ENCODE results near the gene CAV1. TPM values are rescaled to one million over a fixed set of nuclear protein-coding genes. Genes with fewer than 3 reads are reported as not detected.

Gene CAV1
- total and polyA plus RNA-seq, 2 experiments from 2014 or later = 16.0 to 21.1 TPM

- TF ChIP-seq, protein P1, sequence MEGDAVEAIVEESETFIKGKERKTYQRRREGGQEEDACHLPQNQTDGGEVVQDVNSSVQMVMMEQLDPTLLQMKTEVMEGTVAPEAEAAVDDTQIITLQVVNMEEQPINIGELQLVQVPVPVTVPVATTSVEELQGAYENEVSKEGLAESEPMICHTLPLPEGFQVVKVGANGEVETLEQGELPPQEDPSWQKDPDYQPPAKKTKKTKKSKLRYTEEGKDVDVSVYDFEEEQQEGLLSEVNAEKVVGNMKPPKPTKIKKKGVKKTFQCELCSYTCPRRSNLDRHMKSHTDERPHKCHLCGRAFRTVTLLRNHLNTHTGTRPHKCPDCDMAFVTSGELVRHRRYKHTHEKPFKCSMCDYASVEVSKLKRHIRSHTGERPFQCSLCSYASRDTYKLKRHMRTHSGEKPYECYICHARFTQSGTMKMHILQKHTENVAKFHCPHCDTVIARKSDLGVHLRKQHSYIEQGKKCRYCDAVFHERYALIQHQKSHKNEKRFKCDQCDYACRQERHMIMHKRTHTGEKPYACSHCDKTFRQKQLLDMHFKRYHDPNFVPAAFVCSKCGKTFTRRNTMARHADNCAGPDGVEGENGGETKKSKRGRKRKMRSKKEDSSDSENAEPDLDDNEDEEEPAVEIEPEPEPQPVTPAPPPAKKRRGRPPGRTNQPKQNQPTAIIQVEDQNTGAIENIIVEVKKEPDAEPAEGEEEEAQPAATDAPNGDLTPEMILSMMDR (conservative IDR thresholded peaks at IDR 0.05; ENCODE audit: low read depth in 2 of 2) = no peak
- no peak for TF ChIP-seq NANOG (IDR thresholded peaks at IDR 0.05; ENCODE audit: borderline replicate concordance)
Measured at GRCh38 chr7:116492654-116493109, 32.2 kb upstream of the CAV1 start (continued).

DNA sequence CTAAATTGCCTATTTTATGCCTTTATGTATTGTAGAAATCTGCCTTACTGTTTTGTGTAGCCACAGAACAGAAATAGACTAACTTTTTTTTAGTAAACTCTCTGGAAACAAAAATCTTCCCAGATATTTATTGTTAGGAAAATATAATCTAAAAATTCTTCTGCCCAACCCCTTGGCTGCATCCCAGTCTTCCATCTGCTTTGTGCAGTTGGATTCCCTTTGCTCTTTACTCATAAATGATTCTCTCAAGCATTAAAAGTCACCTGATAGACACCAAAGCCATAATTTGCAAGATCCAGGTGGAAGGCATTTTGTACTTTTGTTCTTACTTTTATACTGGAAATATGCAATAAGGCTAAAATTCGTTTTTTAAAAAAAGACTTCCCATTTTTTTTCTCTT, 31.4 kb upstream of the CAV1 start:
- DNase-seq (ENCODE audit: low spot score) (no peak), ATAC-seq (no peak)
- H3K4me1 Mint-ChIP-seq = no peaks in the 10 kb centered on the region
- H3K27ac Mint-ChIP-seq = no peak overlapping the region
- H3K27me3 ChIP-seq (ENCODE audit: insufficient read depth) = no peaks in the 10 kb centered on the region
- no peak overlapping the region for H3K4me3 ChIP-seq
- H3K9me2 ChIP-seq (ENCODE audit: insufficient read depth) = no peaks in the 10 kb centered on the region
- no peak overlapping the region for H2AFZ ChIP-seq
- no peaks in the 10 kb centered on the region for H3K36me3 Mint-ChIP-seq (ENCODE audit: low read depth)
- H3K9me3 Mint-ChIP-seq = no peaks in the 10 kb centered on the region
- H3K36me3 ChIP-seq (ENCODE audit: insufficient read depth) = no peaks in the 10 kb centered on the region
- no peak overlapping the region for H3K27ac ChIP-seq (ENCODE audit: low read depth)
- H3F3A ChIP-seq (replicated peaks; ENCODE audit: low read depth) = no peaks in the 10 kb centered on the region
- no peaks in the 10 kb centered on the region for H3K4me1 ChIP-seq (ENCODE audit: insufficient read depth)
- peaks cover 1% of the 10 kb centered on the region for H3K27me3 Mint-ChIP-seq (ENCODE audit: insufficient read depth, low read depth, poor library complexity)
- H3K79me2 ChIP-seq (replicated peaks; ENCODE audit: insufficient read depth) = no peaks in the 10 kb centered on the region
- H4K20me1 ChIP-seq (replicated peaks; ENCODE audit: insufficient read depth) = no peaks in the 10 kb centered on the region
- no peak overlapping the region for H3K4me2 ChIP-seq
- no peak overlapping the region for H3K4me3 Mint-ChIP-seq
- TF ChIP-seq NANOG (IDR thresholded peaks at IDR 0.05; ENCODE audit: borderline replicate concordance) (no peak), ZNF462 (CRISPR knock-in tag; IDR thresholded peaks at IDR 0.05) (no peak), ZNF331 (CRISPR knock-in tag; IDR thresholded peaks at IDR 0.05; ENCODE audit: low read depth) (no peak), EZH2 (IDR thresholded peaks at IDR 0.05; ENCODE audit: low read depth, unreplicated experiment) (no peak), EZH2phosphoT487 (IDR thresholded peaks at IDR 0.05; ENCODE audit: unreplicated experiment) (no peak), POLR2AphosphoS5 (IDR thresholded peaks at IDR 0.05; ENCODE audit: low read depth) (no peak), STAT1 (IDR thresholded peaks at IDR 0.05; ENCODE audit: unreplicated experiment) (no peak), CREB1 (CRISPR knock-in tag; IDR thresholded peaks at IDR 0.05; ENCODE audit: low read depth) (no peak), ZNF114 (CRISPR knock-in tag; IDR thresholded peaks at IDR 0.05) (no peak), JUNB (IDR thresholded peaks at IDR 0.05; ENCODE audit: unreplicated experiment) (no peak)
- TF ChIP-seq, protein P1 (conservative IDR thresholded peaks at IDR 0.05; ENCODE audit: low read depth in 2 of 2) = no peak
- TF ChIP-seq, protein P2, sequence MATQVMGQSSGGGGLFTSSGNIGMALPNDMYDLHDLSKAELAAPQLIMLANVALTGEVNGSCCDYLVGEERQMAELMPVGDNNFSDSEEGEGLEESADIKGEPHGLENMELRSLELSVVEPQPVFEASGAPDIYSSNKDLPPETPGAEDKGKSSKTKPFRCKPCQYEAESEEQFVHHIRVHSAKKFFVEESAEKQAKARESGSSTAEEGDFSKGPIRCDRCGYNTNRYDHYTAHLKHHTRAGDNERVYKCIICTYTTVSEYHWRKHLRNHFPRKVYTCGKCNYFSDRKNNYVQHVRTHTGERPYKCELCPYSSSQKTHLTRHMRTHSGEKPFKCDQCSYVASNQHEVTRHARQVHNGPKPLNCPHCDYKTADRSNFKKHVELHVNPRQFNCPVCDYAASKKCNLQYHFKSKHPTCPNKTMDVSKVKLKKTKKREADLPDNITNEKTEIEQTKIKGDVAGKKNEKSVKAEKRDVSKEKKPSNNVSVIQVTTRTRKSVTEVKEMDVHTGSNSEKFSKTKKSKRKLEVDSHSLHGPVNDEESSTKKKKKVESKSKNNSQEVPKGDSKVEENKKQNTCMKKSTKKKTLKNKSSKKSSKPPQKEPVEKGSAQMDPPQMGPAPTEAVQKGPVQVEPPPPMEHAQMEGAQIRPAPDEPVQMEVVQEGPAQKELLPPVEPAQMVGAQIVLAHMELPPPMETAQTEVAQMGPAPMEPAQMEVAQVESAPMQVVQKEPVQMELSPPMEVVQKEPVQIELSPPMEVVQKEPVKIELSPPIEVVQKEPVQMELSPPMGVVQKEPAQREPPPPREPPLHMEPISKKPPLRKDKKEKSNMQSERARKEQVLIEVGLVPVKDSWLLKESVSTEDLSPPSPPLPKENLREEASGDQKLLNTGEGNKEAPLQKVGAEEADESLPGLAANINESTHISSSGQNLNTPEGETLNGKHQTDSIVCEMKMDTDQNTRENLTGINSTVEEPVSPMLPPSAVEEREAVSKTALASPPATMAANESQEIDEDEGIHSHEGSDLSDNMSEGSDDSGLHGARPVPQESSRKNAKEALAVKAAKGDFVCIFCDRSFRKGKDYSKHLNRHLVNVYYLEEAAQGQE (IDR thresholded peaks at IDR 0.05; ENCODE audit: unreplicated experiment) = no peak
